Measurements from ENCODE around the gene MID1IP1.

MID1IP1 gene

GRCh38 chrX:38800981-38801845 lies at the start of gene MID1IP1:
Gene MID1IP1, plus strand, starts transcription at chrX:38801459. Its CDS starts 3,488 bp downstream, at chrX:38804947.
- peak within 1 kb of the TSS; percentile 58 for H3K4me3 ChIP-seq (ENCODE audit: low read length)
- peak; percentile 91 for DNase-seq (ENCODE audit: low read depth)
- TF ChIP-seq, protein P1, sequence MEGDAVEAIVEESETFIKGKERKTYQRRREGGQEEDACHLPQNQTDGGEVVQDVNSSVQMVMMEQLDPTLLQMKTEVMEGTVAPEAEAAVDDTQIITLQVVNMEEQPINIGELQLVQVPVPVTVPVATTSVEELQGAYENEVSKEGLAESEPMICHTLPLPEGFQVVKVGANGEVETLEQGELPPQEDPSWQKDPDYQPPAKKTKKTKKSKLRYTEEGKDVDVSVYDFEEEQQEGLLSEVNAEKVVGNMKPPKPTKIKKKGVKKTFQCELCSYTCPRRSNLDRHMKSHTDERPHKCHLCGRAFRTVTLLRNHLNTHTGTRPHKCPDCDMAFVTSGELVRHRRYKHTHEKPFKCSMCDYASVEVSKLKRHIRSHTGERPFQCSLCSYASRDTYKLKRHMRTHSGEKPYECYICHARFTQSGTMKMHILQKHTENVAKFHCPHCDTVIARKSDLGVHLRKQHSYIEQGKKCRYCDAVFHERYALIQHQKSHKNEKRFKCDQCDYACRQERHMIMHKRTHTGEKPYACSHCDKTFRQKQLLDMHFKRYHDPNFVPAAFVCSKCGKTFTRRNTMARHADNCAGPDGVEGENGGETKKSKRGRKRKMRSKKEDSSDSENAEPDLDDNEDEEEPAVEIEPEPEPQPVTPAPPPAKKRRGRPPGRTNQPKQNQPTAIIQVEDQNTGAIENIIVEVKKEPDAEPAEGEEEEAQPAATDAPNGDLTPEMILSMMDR (IDR thresholded peaks at IDR 0.05; ENCODE audit: insufficient read depth, low read depth, low read length, missing control alignments) = no peak

DNA sequence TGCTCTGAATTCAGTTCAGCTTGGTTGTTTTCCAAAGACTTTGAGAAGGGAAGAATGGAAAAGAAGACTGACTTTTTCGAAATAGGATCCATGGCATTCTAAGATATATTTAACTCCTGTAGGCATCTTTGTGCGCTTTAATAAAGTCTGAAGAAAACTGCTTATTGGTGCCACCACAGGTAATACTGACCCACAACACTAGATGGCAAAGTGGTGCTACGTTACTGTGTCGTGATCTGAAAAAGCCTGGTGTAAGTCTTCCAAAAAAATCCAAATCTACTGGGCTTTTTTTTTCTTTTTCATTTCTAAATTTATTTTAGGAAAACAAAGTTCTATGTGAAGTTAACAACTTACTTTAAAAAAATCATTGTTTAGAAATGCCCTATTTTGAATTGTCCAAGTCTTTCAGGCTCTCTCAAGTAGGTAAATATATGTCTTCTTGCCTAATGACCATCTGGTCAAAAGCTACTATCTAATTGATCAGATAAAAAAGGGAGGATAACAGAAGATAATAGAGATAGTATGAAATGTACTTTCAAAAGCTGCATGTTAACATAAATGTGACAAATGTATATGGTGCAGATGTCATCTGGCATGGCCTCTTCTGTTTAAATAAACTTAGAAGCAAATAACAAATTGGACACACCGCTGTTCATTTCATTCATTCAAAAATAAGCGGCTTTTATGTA lies 47.0 kb upstream of the MID1IP1 start:
- H3K4me3 ChIP-seq (ENCODE audit: low read length) = no peak overlapping the region
- TF ChIP-seq, protein P1 (IDR thresholded peaks at IDR 0.05; ENCODE audit: insufficient read depth, low read depth, low read length, missing control alignments) = peak; percentile 64
- peak; percentile 58 for DNase-seq (ENCODE audit: low read depth)

DNA sequence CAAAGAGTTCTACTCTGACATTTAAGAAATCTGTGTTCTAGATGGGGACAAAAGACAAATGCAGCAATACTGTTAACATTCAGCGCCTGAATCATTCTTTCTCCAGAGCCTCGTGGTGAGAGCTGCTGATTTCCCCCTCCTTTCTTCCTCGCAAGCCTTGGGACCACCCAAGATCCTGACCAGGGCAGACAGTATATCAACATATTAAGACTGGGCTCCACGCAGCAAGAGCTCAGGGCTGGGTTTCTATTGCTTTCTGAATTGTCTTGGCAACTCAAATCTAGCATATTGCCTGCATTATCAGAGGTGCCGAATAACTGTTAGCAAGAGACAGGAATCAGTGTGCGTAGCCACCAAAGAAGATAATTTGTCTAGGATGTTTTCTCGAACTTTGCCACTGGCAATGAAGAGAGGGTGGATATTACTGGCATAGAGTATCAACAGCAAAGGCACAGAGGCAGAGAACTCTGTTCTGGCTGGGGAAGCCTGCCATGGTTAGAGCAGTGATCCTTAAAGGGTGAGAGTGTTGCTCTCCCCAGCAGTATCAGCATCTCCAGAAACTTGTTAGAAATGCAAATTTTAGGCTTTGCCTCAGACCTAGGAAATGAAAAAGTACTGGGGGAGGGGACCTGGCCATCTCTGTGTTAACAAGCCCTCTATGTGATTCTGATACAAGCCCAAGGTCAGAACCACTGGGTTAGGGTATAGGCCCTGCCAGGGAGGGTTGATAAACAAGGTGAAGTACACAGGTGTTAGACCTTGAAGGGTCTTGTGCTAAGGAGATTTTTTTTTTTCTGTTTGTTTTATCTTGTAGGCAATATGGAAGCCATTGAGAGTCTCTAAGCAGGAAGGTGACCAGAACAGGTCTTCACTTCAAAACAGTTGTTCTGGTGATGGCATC lies 46.2 kb upstream of the MID1IP1 start:
- TF ChIP-seq, protein P1 (IDR thresholded peaks at IDR 0.05; ENCODE audit: insufficient read depth, low read depth, low read length, missing control alignments) = no peak
- no peak overlapping the region for H3K4me3 ChIP-seq (ENCODE audit: low read length)
- DNase-seq (ENCODE audit: low read depth) = no peak

DNA sequence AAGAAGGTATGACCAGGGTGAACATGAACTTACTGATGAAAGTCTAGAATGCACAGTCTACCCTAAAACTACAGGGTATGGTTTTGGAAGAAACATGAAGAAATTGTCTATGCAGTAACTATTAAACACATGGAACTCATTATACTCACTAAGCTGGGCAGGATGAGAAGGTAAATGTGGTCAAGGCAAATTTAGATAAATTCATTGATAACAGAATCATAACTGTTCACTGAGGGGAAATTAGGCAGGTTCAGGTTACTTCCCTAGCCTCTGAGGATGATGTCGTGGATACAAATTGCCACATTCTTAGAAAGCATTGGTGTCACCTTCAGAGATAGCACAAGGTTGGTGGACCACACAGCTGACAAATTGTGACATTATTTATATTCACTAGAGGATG lies 40.4 kb upstream of the MID1IP1 start:
- TF ChIP-seq, protein P1 (IDR thresholded peaks at IDR 0.05; ENCODE audit: insufficient read depth, low read depth, low read length, missing control alignments) = no peak

GRCh38 chrX:38768079-38768478 lies 33.2 kb upstream of the MID1IP1 start:
- peak; percentile 37 for DNase-seq (ENCODE audit: low read depth)
- H3K4me3 ChIP-seq (ENCODE audit: low read length) = no peak overlapping the region
- TF ChIP-seq, protein P1 (IDR thresholded peaks at IDR 0.05; ENCODE audit: insufficient read depth, low read depth, low read length, missing control alignments) = peak; percentile 45

More for the DNA sequence above, 40.4 kb upstream of the MID1IP1 start:
- H3K4me3 ChIP-seq (ENCODE audit: low read length) = no peak overlapping the region
- DNase-seq (ENCODE audit: low read depth) = no peak

GRCh38 chrX:38770152-38770551 lies 31.1 kb upstream of the MID1IP1 start:
- H3K4me3 ChIP-seq (ENCODE audit: low read length) = no peak overlapping the region
- DNase-seq (ENCODE audit: low read depth) = no peak
- TF ChIP-seq, protein P1 (IDR thresholded peaks at IDR 0.05; ENCODE audit: insufficient read depth, low read depth, low read length, missing control alignments) = no peak
